Naive B cell (primary cell): Measurements from ENCODE around the gene TFAP2A. TPM values are rescaled to one million over a fixed set of nuclear protein-coding genes. Genes with fewer than 3 reads are reported as not detected.

Experiments used
- ATAC-seq, 2 donors: fragments of 150-1000 bp; cut with Tn5 transposase; 2 replicates each; pipeline ENCODE4 v1.10.0; 2021; ENCODE audit warnings: low read depth in 2 of 2, mild to moderate bottlenecking in 2 of 2, moderate library complexity in 2 of 2
- DNase-seq: peaks from one replicate; pipeline ENCODE4 v3.0.0; 2022
- H3K27ac Mint-ChIP-seq, 6 donors: one replicate each; pipeline ENCODE4 v1.8.0; 2020 to 2022; ENCODE audit warnings: mild to moderate bottlenecking in 6 of 6, mixed read lengths in 6 of 6, moderate library complexity in 5 of 6, inconsistent platforms in 2 of 6
- H3K27me3 Mint-ChIP-seq, 3 donors: one replicate each; pipeline ENCODE4 v1.8.0; 2021 to 2022; ENCODE audit warnings: mixed read lengths in 3 of 3, mild to moderate bottlenecking in 1 of 3
- H3K36me3 Mint-ChIP-seq, 2 donors: one replicate each; pipeline ENCODE4 v1.8.0; 2020 to 2022; ENCODE audit warnings: mixed read lengths in 2 of 2, inconsistent platforms in 1 of 2, mild to moderate bottlenecking in 1 of 2
- H3K4me1 Mint-ChIP-seq, 3 donors: one replicate each; pipeline ENCODE4 v1.8.0; 2020 to 2022; ENCODE audit warnings: mixed read lengths in 3 of 3, inconsistent platforms in 1 of 3, mild to moderate bottlenecking in 1 of 3, moderate library complexity in 1 of 3
- H3K4me3 Mint-ChIP-seq, 8 donors: one replicate each; pipeline ENCODE4 v1.8.0; 2020 to 2022; ENCODE audit warnings: mild to moderate bottlenecking in 8 of 8, mixed read lengths in 8 of 8, moderate library complexity in 8 of 8, inconsistent platforms in 2 of 8
- H3K9me3 Mint-ChIP-seq, 7 donors: one replicate each; pipeline ENCODE4 v1.8.0; 2020 to 2022; ENCODE audit warnings: mixed read lengths in 7 of 7, mild to moderate bottlenecking in 5 of 7, inconsistent platforms in 2 of 7, moderate library complexity in 1 of 7
- polyA plus RNA-seq, 6 donors: library from polyadenylated mRNA; unstranded; fragments of 300-500 nt; fragmentation: Illumina TruSeq; gene quantifications; one replicate each; pipeline ENCODE4 v1.2.3, GENCODE V29; 2021; ENCODE audit warnings: low read depth in 6 of 6

TFAP2A gene
- polyA plus RNA-seq, 6 donors from 2014 or later, result not detected

DNA sequence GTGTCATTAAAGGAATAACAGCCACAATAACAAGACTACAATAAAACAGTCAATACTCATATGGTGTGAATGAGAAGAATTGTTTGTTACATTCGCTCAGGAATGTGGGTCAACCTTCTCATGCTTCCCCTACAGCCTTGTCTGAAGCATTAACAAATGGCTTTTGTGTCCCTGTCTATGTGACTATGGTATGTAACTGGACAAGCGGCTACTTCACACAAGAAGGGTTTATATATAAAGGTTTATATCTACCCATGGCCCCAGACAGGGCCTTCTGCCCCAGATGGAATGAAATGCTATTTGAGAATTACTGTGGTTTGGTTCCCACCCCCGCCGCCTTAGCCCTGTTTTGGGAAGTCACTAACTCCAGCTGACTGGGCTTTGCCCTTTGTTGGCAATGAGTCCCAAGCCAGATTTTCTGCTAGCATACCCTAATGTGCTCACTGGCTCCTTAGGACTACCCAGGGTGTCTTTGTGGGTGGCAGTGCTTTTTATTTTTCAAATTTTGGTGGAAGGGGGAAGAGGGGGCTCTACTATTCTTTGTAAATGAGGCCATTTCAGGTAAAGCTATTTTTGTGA is 39.4 kb downstream of the TFAP2A start:
- ATAC-seq, result no peak
- peaks cover 30 to 46% (median 38%) of the 10 kb centered on the region in 3 donors for H3K27me3 Mint-ChIP-seq
- DNase-seq, result no peak
- H3K27ac Mint-ChIP-seq, result no peak overlapping the region
- H3K36me3 Mint-ChIP-seq, result no peaks in the 10 kb centered on the region
- no peak overlapping the region for H3K4me3 Mint-ChIP-seq
- H3K9me3 Mint-ChIP-seq, result peaks cover 0 to 6% (median 0%) of the 10 kb centered on the region in 7 donors
- H3K4me1 Mint-ChIP-seq, result no peaks in the 10 kb centered on the region

DNA sequence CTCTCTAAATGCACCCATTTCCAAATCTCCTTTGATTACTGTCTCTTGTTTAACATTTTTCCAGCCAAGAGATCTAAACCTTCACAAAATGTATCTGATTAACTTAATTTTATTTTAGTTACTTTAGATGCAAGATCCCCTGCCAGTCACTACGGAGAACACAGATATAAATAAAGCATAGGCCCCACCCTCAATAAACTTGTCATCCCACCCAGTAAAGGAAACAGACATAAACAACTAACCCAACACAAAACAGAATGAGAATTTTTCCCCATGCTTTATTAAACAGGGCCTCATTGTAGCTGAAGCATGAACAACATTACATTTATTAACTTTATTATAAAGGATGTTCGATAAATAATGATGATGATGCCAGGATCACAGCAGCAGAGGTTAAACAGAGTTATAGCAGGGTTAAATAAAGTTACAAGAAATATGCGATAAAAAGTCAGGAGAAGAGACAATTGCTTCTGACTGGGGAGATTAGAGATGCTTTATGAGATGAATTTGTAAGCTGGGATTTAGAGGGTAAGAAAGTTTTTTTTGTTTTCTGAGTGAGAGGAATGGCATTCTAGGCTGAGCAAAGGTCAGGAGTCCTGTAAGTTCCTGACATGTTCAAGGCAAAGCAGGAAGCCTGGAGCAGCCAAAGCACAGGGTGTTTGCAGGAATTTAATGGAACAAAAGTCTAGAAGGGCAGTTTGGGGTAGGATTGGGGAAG is 41.1 kb downstream of the TFAP2A start:
- DNase-seq (no peak), ATAC-seq (no peak)
- no peak overlapping the region for H3K4me3 Mint-ChIP-seq
- H3K27ac Mint-ChIP-seq, result no peak overlapping the region
- peaks cover 0 to 6% (median under 1%) of the 10 kb centered on the region in 7 donors for H3K9me3 Mint-ChIP-seq
- no peaks in the 10 kb centered on the region for H3K36me3 Mint-ChIP-seq
- no peaks in the 10 kb centered on the region for H3K4me1 Mint-ChIP-seq
- peaks cover 38 to 48% (median 41%) of the 10 kb centered on the region in 3 donors for H3K27me3 Mint-ChIP-seq

DNA sequence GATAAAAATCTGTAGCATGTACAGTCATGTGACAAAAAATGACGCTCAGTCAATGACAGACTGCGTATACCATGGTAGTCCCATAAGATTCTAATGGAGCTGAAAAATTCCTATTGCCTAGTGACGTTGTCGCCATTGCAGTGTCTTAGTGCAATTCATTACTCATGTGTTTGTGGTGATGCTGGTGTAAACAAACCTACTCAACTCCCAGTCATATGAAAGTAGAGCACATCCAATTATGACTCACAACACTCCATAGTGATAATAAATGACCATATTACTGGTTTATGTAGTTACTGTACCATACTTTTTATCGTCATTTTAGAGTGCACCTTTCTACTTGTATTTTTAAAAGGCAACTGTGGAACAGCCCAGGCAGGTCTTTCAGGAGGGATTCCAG is 45.0 kb downstream of the TFAP2A start:
- DNase-seq (no peak), ATAC-seq (no peak)
- Mint-ChIP-seq H3K36me3 (no peaks in the 10 kb centered on the region), H3K4me1 (no peaks in the 10 kb centered on the region), H3K9me3 (peaks cover 0 to 12% (median 5%) of the 10 kb centered on the region in 7 donors), H3K4me3 (no peak overlapping the region), H3K27me3 (peaks cover 18 to 20% (median 19%) of the 10 kb centered on the region in 3 donors), H3K27ac (no peak overlapping the region)

DNA sequence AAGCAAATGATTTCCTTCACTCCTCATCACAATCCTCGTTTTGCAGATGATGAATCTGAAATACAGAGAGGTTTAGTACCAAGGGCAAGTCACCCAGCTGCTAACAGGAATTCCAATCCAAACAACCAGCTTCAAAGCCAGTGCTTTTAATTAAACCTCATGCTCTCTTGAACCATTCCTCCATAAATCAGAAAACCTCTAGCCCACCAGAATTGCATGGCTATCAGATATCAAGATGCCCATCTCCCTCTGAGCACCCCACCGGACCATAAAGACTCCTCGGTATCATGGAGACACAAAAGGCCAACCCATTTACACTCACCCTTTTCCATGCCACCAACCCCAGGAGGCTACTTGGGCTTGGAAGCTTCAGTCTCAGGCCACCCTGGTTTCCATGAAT is 46.0 kb downstream of the TFAP2A start:
- Mint-ChIP-seq H3K27me3 (peaks cover 13 to 19% (median 13%) of the 10 kb centered on the region in 3 donors), H3K27ac (no peak overlapping the region), H3K4me1 (no peaks in the 10 kb centered on the region), H3K4me3 (no peak overlapping the region), H3K36me3 (no peaks in the 10 kb centered on the region), H3K9me3 (peaks cover 3 to 20% (median 10%) of the 10 kb centered on the region in 7 donors)
- no peak for ATAC-seq
- no peak for DNase-seq

DNA sequence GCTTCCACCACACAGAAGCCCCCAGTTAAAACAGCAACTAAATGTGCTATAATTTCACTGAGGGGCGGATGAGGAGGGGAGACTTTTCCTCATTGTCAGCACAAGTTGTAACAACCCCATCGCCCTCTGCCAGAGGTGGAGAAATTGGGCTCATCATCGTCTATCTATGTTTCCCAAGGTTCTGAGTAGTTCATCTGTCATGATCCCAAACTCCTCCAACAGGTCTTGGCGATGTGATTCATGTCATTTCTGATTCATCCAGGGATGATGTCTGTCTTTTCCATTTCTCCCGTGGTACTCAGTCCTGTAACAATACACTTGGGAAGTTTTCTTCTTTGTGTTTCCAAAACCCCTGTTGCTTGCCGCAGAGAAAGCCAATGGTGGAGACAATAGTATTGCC is 51.0 kb downstream of the TFAP2A start:
- H3K27me3 Mint-ChIP-seq, result peaks cover 5 to 20% (median 9%) of the 10 kb centered on the region in 3 donors
- no peaks in the 10 kb centered on the region for H3K4me1 Mint-ChIP-seq
- no peaks in the 10 kb centered on the region for H3K36me3 Mint-ChIP-seq
- peaks cover 3 to 30% (median 14%) of the 10 kb centered on the region in 7 donors for H3K9me3 Mint-ChIP-seq
- H3K27ac Mint-ChIP-seq, result no peak overlapping the region
- no peak overlapping the region for H3K4me3 Mint-ChIP-seq
- ATAC-seq (no peak), DNase-seq (no peak)

DNA sequence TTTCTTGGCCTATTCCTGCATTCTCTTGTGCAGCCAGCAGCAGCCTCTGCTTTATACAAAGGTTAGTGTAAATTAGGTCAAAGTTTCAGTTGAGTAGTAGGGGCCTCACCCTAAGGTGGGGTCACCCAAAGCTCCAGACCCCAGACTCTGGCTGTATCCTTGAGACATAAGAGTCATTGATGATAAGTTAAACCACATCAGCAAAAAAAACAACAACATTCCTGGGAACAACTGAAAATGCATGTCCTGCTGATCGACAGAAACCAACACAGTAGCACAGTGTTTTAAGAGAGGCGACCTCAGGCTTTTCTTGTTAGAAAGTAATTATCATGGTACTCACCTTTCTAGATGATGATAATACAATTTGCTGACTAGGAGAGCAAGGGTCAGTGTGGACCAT is 52.6 kb downstream of the TFAP2A start:
- DNase-seq, result no peak
- Mint-ChIP-seq H3K9me3 (peaks cover 3 to 30% (median 10%) of the 10 kb centered on the region in 7 donors), H3K36me3 (no peaks in the 10 kb centered on the region), H3K27me3 (peaks cover 0 to 13% (median 6%) of the 10 kb centered on the region in 3 donors), H3K4me3 (no peak overlapping the region), H3K4me1 (no peaks in the 10 kb centered on the region), H3K27ac (no peak overlapping the region)
- no peak for ATAC-seq

DNA sequence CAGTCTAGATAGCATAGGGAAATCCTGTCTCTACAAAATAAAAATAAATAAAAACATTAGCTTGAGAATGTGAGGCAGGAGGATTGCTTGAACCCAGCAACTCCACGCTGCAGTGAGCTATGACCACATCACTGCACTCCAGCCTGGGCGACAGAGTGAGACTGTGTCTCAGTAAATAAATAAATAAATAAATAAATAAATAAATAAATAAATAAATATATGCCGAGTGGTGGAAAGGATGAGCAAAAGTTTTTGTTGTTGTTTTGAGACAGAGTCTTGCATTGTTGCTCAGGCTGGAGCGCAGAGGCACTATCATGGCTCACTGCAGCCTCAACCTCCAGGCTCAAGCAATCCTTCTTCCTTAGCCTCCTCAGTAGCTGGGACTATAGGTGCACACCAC is 53.4 kb downstream of the TFAP2A start:
- H3K27me3 Mint-ChIP-seq, result peaks cover 0 to 13% (median 11%) of the 10 kb centered on the region in 3 donors
- H3K4me3 Mint-ChIP-seq, result no peak overlapping the region
- H3K9me3 Mint-ChIP-seq, result peaks cover 3 to 30% (median 10%) of the 10 kb centered on the region in 7 donors
- ATAC-seq, result no peak
- no peak overlapping the region for H3K27ac Mint-ChIP-seq
- H3K36me3 Mint-ChIP-seq, result no peaks in the 10 kb centered on the region
- H3K4me1 Mint-ChIP-seq, result no peaks in the 10 kb centered on the region
- no peak for DNase-seq

DNA sequence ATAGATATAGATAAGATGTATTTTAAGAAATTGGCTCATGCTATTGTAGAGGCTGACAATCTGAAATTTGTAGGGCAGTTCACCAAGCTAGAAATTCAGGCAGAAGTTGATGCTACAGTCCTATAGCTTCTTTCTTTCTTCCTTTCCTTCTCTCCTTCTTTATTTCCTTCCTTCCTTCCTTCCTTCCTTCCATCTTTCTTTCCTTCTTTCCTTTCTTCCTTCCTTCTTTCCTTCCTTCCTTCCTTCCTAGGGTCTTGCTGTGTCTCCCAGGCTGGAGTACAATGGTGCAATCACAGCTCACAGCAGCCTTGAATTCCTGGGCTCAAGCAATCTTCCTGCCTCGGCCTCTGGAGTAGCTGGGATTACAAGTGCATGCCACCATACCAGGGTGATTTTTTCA is 55.3 kb downstream of the TFAP2A start:
- no peak overlapping the region for H3K4me3 Mint-ChIP-seq
- ATAC-seq (no peak), DNase-seq (no peak)
- H3K4me1 Mint-ChIP-seq, result no peaks in the 10 kb centered on the region
- H3K27ac Mint-ChIP-seq, result no peak overlapping the region
- H3K9me3 Mint-ChIP-seq, result peaks cover 2 to 18% (median 7%) of the 10 kb centered on the region in 7 donors
- no peaks in the 10 kb centered on the region for H3K36me3 Mint-ChIP-seq
- H3K27me3 Mint-ChIP-seq, result peaks cover 9 to 22% (median 18%) of the 10 kb centered on the region in 3 donors

DNA sequence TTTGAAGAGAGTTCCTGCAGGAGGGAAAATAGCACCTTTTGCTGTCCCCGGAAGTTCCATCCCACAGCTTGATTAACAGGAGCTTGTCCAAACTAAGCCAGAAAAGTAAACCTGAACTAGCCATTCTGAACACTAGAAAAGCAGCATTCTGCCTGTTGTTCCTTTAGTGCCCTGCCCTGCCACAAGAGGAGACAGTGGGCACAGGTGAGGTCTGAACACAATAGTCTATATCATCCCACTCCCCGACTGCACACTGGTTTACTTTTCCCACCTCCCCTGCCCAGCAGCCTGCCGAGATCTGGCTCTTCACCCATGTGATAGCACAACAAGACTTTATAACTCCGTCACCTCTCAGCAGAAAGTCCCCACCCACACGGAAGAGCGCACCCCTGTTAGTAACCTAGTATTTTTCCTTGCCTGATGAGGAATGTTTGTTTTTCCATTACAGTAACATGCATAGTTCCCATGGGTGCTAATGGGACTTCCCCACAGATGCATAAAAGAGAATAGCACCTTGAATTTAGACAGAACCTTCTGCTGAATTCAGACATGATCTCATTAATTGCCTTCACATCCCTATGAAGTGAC is 59.7 kb downstream of the TFAP2A start:
- ATAC-seq (no peak), DNase-seq (no peak)
- Mint-ChIP-seq H3K4me3 (no peak overlapping the region), H3K36me3 (no peaks in the 10 kb centered on the region), H3K27ac (no peak overlapping the region), H3K4me1 (no peaks in the 10 kb centered on the region), H3K27me3 (peaks cover 8 to 11% (median 9%) of the 10 kb centered on the region in 3 donors), H3K9me3 (peaks cover 0 to 15% (median 0%) of the 10 kb centered on the region in 7 donors)

DNA sequence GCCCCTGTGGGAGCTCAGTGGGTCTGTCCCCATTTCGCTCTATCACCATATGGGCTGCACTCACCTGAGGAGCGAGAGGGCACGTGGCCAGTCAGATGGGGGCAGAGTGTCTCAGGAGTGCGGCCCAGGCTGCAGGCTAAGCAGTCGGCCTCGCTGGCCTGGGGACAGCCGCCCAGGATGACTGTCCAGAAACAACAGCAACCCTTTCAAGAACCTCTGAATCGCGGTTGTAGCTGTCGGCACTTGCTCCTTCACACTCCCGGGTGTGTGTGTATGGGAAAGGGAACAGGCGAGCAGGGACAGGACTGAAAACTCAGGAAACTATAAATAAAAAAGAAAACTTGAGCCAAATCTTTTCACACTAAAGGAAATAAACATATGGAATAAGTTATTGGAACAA is 63.1 kb downstream of the TFAP2A start:
- ATAC-seq, result no peak

DNA sequence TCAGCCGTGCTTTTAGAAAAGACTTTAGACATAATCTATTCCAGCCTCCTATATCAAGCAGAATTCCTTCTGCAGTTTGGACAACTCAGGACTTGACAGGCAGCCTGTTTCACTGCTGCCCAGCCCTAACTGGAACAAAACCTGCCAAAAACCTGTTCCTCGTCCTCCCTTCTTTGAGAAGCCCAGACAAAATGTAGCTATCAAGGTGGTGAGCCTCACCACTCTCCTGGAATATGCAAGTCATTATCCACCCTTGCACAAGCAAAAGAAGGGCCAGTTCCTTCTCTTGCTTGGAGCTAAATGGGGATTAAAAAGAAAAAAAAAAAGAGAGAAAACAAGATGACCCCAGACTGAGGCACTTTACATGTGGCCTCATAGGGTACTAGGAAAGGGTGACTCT is 64.2 kb downstream of the TFAP2A start:
- no peak overlapping the region for H3K27ac Mint-ChIP-seq
- no peaks in the 10 kb centered on the region for H3K36me3 Mint-ChIP-seq
- H3K27me3 Mint-ChIP-seq, result peaks cover 6 to 14% (median 8%) of the 10 kb centered on the region in 3 donors
- no peaks in the 10 kb centered on the region for H3K4me1 Mint-ChIP-seq
- peaks cover 0 to 18% (median 3%) of the 10 kb centered on the region in 7 donors for H3K9me3 Mint-ChIP-seq
- ATAC-seq (no peak), DNase-seq (no peak)
- H3K4me3 Mint-ChIP-seq, result no peak overlapping the region

More for the DNA sequence above, 63.1 kb downstream of the TFAP2A start:
- Mint-ChIP-seq H3K36me3 (no peaks in the 10 kb centered on the region), H3K27ac (no peak overlapping the region), H3K9me3 (peaks cover 0 to 18% (median 3%) of the 10 kb centered on the region in 7 donors), H3K4me1 (no peaks in the 10 kb centered on the region), H3K27me3 (peaks cover 8 to 14% (median 11%) of the 10 kb centered on the region in 3 donors), H3K4me3 (no peak overlapping the region)
- DNase-seq, result no peak

DNA sequence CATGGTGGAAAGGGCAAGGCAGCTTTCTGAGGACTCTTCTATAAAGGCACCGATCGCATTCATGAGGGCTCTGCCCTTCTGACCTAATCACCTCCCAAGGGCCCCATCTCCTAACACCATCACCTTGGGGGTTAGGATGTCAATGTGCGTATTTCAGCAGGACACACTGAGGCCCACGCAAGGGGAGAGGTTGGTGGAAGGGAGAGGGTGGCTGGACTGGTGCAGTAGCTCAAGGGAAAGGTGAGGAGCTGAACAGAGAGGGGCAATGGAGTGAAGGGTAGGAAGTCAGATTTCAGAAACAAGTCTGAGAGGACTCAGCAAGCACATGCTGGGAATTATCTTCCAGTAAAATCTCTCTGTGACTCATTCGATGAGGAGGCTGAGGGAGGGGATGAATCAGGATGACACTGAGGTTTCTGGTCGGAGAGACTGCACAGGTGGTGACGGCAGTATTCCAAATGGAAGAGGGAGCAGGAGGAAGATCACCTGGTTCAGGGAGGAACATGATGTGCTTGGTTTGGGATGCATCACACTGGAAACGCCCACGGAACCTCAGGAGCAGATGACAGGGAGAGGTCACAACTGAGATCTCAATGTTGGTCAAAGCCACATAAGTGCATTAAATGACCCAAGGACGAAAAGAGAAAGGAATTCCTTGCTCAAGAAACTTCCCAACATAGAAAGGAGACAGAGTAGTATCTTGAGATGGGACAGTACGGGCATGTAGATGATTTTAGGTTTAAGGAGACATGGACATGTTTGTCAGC is 67.1 kb downstream of the TFAP2A start:
- Mint-ChIP-seq H3K9me3 (peaks cover 0 to 14% (median 3%) of the 10 kb centered on the region in 7 donors), H3K27me3 (peaks cover 0 to 14% (median 9%) of the 10 kb centered on the region in 3 donors), H3K27ac (no peak overlapping the region), H3K36me3 (no peaks in the 10 kb centered on the region), H3K4me3 (no peak overlapping the region), H3K4me1 (no peaks in the 10 kb centered on the region)
- DNase-seq, result no peak
- no peak for ATAC-seq
